ENCODE measurements around the gene PTX4.

PTX4 gene

DNA sequence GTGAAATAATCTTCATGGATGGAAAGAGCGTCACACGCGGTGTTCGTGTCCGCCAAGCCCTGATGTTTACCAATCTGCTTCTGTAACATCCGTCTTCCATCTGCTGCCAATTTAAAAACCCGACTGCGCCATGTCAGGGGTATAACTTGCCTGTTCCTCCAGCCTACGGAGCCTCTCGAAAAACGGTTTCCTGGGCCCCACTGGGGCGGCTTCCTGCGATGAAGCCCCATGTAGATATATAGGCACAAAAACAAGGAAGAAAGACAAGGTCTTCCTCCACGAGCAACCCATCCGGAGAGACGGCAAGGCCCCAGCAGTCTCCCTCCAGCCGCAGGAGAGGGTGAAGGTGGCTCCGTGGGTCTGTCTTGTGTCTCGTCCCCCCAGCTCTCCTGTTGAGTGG lies at the start of gene PTX4:
Gene PTX4 (minus strand): TSS at position 326 of the 400 bp plus-strand sequence. CDS start 35 bp downstream, at position 291.
- H3K9me3 ChIP-seq (ENCODE audit: insufficient read depth, low read depth, low read length), result no peaks in the 10 kb centered on the region
- H3K4me1 ChIP-seq (ENCODE audit: insufficient read depth, low read length), result peaks cover 4% of the 10 kb centered on the region; the same call in 1 of the 2 replicates
- no peaks in the 10 kb centered on the region for H3K36me3 ChIP-seq (ENCODE audit: insufficient read depth, low read depth, low read length)
- H3K27ac ChIP-seq (ENCODE audit: low read length), result no peak within 1 kb of the TSS
- peaks cover 7% of the 10 kb centered on the region for H3K27me3 ChIP-seq (ENCODE audit: insufficient read depth, low read length)
- no peak within 1 kb of the TSS for H3K4me3 ChIP-seq (ENCODE audit: low read length)
- no peak within 1 kb of the TSS for H3K9ac ChIP-seq (ENCODE audit: low read depth, low read length)

DNA sequence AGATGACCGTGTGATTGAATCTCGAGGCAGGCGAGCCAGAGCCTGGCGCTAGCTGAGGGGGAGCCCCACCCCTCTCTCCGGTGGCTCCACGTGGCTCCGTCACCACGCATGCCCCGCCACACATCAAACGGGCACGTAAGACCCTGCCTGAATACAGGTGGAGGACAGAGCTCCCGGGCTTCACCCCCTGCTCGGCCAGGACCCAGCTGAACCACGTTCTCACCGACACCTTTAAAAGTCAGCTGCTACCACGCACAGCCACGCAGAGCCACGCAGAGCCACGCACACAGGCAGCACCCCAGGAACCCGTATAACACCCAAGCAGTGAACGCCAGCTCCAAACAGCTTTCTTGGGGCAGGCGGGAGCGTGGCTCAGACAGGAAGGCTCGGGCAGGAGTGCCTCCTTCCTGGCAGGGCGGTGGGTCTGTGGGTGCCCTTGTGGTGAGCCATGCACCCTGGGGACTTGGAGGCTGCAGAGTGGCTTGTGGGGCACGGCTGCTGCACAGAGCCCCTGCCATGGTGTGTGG lies 49.1 kb upstream of the PTX4 start:
- Histone ChIP-seq H3K4me1 (ENCODE audit: insufficient read depth, low read length) (no peaks in the 10 kb centered on the region), H3K36me3 (ENCODE audit: insufficient read depth, low read depth, low read length) (no peaks in the 10 kb centered on the region), H3K9ac (ENCODE audit: low read depth, low read length) (no peak overlapping the region), H3K27me3 (ENCODE audit: insufficient read depth, low read length) (no peaks in the 10 kb centered on the region), H3K4me3 (ENCODE audit: low read length) (no peak overlapping the region), H3K9me3 (ENCODE audit: insufficient read depth, low read depth, low read length) (no peaks in the 10 kb centered on the region), H3K27ac (ENCODE audit: low read length) (no peak overlapping the region)

GRCh38 chr16:1537138-1537577 lies 48.4 kb upstream of the PTX4 start:
- no peaks in the 10 kb centered on the region for H3K27me3 ChIP-seq (ENCODE audit: insufficient read depth, low read length)
- H3K9ac ChIP-seq (ENCODE audit: low read depth, low read length), result no peak overlapping the region
- H3K4me1 ChIP-seq (ENCODE audit: insufficient read depth, low read length), result no peaks in the 10 kb centered on the region
- no peaks in the 10 kb centered on the region for H3K36me3 ChIP-seq (ENCODE audit: insufficient read depth, low read depth, low read length)
- H3K27ac ChIP-seq (ENCODE audit: low read length), result no peak overlapping the region
- H3K9me3 ChIP-seq (ENCODE audit: insufficient read depth, low read depth, low read length), result no peaks in the 10 kb centered on the region
- no peak overlapping the region for H3K4me3 ChIP-seq (ENCODE audit: low read length)

DNA sequence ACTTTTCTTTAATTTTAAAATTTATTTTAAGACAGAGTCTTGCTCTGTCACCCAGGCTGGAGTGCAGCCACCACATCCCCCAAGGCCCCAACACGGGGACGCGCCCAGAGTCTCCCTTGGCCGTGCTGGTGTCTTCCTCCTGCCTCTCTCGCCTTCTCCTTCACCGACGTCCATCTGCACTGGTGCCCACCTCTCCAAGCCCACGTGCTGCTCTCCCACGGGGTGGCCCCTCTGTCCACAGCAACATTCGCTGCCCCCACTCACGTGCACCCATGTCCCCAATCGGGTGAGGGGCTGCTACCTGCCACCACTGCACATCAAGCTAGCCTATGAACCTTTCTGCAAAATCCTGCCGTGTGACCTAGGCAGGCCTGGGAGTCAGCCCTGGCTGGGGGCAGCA lies 47.9 kb upstream of the PTX4 start:
- no peak overlapping the region for H3K9ac ChIP-seq (ENCODE audit: low read depth, low read length)
- no peaks in the 10 kb centered on the region for H3K27me3 ChIP-seq (ENCODE audit: insufficient read depth, low read length)
- H3K36me3 ChIP-seq (ENCODE audit: insufficient read depth, low read depth, low read length), result no peaks in the 10 kb centered on the region
- no peak overlapping the region for H3K27ac ChIP-seq (ENCODE audit: low read length)
- H3K4me1 ChIP-seq (ENCODE audit: insufficient read depth, low read length), result no peaks in the 10 kb centered on the region
- no peaks in the 10 kb centered on the region for H3K9me3 ChIP-seq (ENCODE audit: insufficient read depth, low read depth, low read length)
- H3K4me3 ChIP-seq (ENCODE audit: low read length), result no peak overlapping the region

DNA sequence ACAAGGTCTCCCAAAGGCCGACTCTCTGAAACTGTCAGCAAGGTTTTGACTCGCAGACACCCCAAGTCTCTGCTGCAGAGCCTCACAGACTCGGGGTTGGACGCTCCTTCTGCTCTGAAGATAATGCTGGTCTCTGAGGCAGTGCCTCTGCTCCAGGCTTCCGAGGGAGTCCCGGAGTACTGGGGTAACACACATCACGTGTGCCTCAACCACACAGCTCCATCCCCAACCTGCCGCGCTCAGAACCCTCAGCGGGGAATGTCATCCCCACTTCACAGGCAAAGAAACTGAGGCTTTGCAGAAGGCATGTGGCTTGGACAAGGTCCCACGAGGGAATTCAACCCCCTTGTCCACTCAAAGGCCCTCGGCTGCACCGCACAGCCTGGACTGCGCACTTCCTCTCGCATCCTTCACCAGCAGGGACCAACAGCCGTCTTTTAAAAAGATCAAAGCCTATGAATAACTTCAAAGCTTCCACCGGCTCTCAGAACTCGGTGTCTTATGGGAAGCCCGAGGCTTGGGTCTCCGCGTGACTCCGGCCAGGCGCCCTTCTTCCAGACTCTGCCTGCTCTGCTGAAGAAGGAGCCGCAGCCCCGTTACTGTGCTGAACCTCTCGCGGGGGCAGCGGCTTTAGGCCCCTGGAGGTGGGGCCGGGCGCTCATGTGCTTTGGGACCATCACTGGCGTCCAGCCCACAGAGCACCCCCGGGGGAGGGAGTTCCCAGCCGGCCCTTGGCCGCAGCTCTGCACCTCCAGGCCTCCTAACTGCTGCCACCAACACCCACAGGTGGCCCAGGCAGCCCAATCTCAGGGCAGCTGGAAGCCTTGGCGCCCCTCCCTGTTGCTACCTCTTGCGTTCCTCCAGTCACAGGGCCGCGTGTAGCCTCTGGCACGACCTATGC lies 46.9 kb upstream of the PTX4 start:
- H3K4me1 ChIP-seq (ENCODE audit: insufficient read depth, low read length), result no peaks in the 10 kb centered on the region
- no peak overlapping the region for H3K27ac ChIP-seq (ENCODE audit: low read length)
- H3K27me3 ChIP-seq (ENCODE audit: insufficient read depth, low read length), result no peaks in the 10 kb centered on the region
- no peaks in the 10 kb centered on the region for H3K36me3 ChIP-seq (ENCODE audit: insufficient read depth, low read depth, low read length)
- H3K9me3 ChIP-seq (ENCODE audit: insufficient read depth, low read depth, low read length), result no peaks in the 10 kb centered on the region
- no peak overlapping the region for H3K4me3 ChIP-seq (ENCODE audit: low read length)
- no peak overlapping the region; the same call in 1 of the 2 replicates for H3K9ac ChIP-seq (ENCODE audit: low read depth, low read length)

- no peak overlapping the region for H3K27ac ChIP-seq (ENCODE audit: low read length)
- no peaks in the 10 kb centered on the region for H3K36me3 ChIP-seq (ENCODE audit: insufficient read depth, low read depth, low read length)
- no peaks in the 10 kb centered on the region for H3K27me3 ChIP-seq (ENCODE audit: insufficient read depth, low read length)
- no peak overlapping the region for H3K9ac ChIP-seq (ENCODE audit: low read depth, low read length)
- no peak overlapping the region for H3K4me3 ChIP-seq (ENCODE audit: low read length)
- no peaks in the 10 kb centered on the region for H3K4me1 ChIP-seq (ENCODE audit: insufficient read depth, low read length)
- no peaks in the 10 kb centered on the region for H3K9me3 ChIP-seq (ENCODE audit: insufficient read depth, low read depth, low read length)
Observed at GRCh38 chr16:1534021-1535020, 45.6 kb upstream of the PTX4 start.

GRCh38 chr16:1533443-1533951 lies 44.8 kb upstream of the PTX4 start, which contains the start of gene TMEM204:
Gene TMEM204 (plus strand): TSS chr16:1533666. CDS start chr16:1534276, 610 bp downstream.
- H3K27ac ChIP-seq (ENCODE audit: low read length), result no peak within 1 kb of the TSS
- no peak within 1 kb of the TSS for H3K9ac ChIP-seq (ENCODE audit: low read depth, low read length)
- no peaks in the 10 kb centered on the region for H3K27me3 ChIP-seq (ENCODE audit: insufficient read depth, low read length)
- no peak within 1 kb of the TSS for H3K4me3 ChIP-seq (ENCODE audit: low read length)
- H3K4me1 ChIP-seq (ENCODE audit: insufficient read depth, low read length), result no peaks in the 10 kb centered on the region
- H3K36me3 ChIP-seq (ENCODE audit: insufficient read depth, low read depth, low read length), result no peaks in the 10 kb centered on the region
- no peaks in the 10 kb centered on the region for H3K9me3 ChIP-seq (ENCODE audit: insufficient read depth, low read depth, low read length)

DNA sequence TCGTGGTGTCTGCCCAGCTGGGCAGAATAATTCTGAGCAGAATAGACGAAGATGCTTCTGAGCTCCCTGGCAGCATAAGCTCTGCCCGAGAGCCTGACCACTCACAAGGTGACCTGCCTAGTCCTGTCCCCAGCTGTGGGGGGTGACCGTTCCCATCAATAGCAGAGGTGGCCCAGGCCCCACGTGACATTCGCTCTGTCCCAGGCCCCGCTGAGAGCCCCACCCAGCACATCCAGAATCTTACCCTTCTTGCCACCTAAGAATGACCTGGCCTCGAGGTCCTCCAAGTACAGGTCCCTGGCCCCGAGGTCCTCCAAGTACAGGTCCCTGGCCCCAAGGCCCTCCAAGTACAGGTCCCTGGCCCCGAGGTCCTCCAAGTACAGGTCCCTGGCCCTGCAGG lies 44.0 kb upstream of the PTX4 start:
- H3K4me1 ChIP-seq (ENCODE audit: insufficient read depth, low read length), result no peaks in the 10 kb centered on the region
- H3K27me3 ChIP-seq (ENCODE audit: insufficient read depth, low read length), result no peaks in the 10 kb centered on the region
- no peaks in the 10 kb centered on the region for H3K9me3 ChIP-seq (ENCODE audit: insufficient read depth, low read depth, low read length)
- no peaks in the 10 kb centered on the region for H3K36me3 ChIP-seq (ENCODE audit: insufficient read depth, low read depth, low read length)
- no peak overlapping the region for H3K4me3 ChIP-seq (ENCODE audit: low read length)
- no peak overlapping the region for H3K27ac ChIP-seq (ENCODE audit: low read length)
- no peak overlapping the region for H3K9ac ChIP-seq (ENCODE audit: low read depth, low read length)

DNA sequence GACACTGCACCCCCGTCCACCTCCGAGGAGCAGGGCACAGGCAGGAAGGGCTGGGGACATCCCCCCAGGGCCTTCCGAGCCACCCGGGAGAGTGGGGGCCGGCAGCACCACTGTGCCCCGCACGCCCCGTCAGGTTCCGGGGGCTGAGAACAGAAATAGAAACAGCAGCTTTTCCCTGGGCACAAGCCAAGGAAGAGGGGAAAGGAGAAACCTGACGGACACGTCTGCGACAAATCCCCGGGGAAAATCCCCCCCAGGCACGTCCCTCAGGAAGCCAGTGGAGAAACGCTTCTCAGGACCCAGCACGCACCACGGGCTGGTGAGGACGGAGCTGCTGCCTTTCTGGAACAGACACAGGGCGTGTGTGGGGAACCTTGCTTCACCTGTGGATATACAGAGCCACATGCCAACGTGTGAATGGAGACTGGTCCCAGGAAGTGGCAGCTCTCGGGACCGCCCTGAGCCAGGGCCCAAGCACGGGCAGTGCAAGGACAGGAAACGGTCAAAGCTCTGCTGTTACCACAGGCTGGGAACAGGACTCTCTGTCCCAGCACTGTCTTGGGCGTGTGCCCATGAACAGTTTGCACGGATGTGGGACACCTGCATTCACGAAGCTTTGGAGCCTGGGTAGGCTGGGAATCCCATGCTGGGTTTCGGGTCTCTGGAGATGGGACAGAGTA lies 43.5 kb upstream of the PTX4 start:
- H3K9ac ChIP-seq (ENCODE audit: low read depth, low read length), result no peak overlapping the region
- H3K36me3 ChIP-seq (ENCODE audit: insufficient read depth, low read depth, low read length), result no peaks in the 10 kb centered on the region
- H3K27me3 ChIP-seq (ENCODE audit: insufficient read depth, low read length), result no peaks in the 10 kb centered on the region
- no peak overlapping the region for H3K27ac ChIP-seq (ENCODE audit: low read length)
- H3K9me3 ChIP-seq (ENCODE audit: insufficient read depth, low read depth, low read length), result no peaks in the 10 kb centered on the region
- H3K4me3 ChIP-seq (ENCODE audit: low read length), result no peak overlapping the region
- no peaks in the 10 kb centered on the region for H3K4me1 ChIP-seq (ENCODE audit: insufficient read depth, low read length)

DNA sequence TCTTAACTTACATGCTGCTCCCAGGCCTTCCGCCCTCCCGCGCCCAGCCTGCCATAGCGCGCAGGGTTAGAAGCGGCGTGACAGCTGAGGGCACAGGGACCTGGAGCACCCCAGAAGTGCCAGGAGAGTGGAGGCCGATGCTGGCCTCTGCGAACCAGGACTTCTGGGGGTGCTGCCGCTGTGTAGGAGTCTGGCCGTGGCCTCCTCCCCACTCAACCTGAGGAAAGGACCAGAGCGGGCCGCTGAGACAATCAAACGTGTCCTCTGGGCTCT lies 42.8 kb upstream of the PTX4 start:
- Histone ChIP-seq H3K36me3 (ENCODE audit: insufficient read depth, low read depth, low read length) (no peaks in the 10 kb centered on the region), H3K9me3 (ENCODE audit: insufficient read depth, low read depth, low read length) (no peaks in the 10 kb centered on the region), H3K4me3 (ENCODE audit: low read length) (no peak overlapping the region), H3K27ac (ENCODE audit: low read length) (no peak overlapping the region), H3K9ac (ENCODE audit: low read depth, low read length) (no peak overlapping the region), H3K27me3 (ENCODE audit: insufficient read depth, low read length) (no peaks in the 10 kb centered on the region), H3K4me1 (ENCODE audit: insufficient read depth, low read length) (no peaks in the 10 kb centered on the region)
